Esophagus squamous epithelium (tissue), 5 donors: Measurements from ENCODE around the gene SNX24. TPM values are rescaled to one million over a fixed set of nuclear protein-coding genes. Genes with fewer than 3 reads are reported as not detected.

Experiments used
- DNase-seq: peaks from one replicate; lab custom pipeline; 2025; lab: John Stamatoyannopoulos, UW
- H3K27ac ChIP-seq, 4 donors: fragments of 200-600 bp; sonication (generic); one replicate each; pipeline ENCODE4 v1.5.1; 2016 to 2019; ENCODE audit warnings: mild to moderate bottlenecking in 1 of 4
- H3K27me3 ChIP-seq, 4 donors: fragments of 200-600 bp; sonication (generic); 1 replicate in 3 of 4; 2 replicates in 1 of 4; pipeline versions ENCODE4 v1.5.1 to v1.6.0; 2017 to 2021; ENCODE audit warnings: antibody characterized with exemption in 1 of 4
- H3K36me3 ChIP-seq, 3 donors: fragments of 200-600 bp; sonication (generic); one replicate each; pipeline ENCODE4 v1.5.1; 2016 to 2019
- H3K4me1 ChIP-seq, 3 donors: fragments of 200-600 bp; sonication (generic); one replicate each; pipeline ENCODE4 v1.5.1; 2017 to 2019
- H3K4me3 ChIP-seq, 4 donors: fragments of 200-600 bp; sonication (generic); 1 replicate in 3 of 4; 2 replicates in 1 of 4; pipeline ENCODE4 v1.5.1; 2016 to 2019; ENCODE audit warnings: mild to moderate bottlenecking in 2 of 4, moderate library complexity in 1 of 4
- H3K9me3 ChIP-seq, 3 donors: fragments of 200-600 bp; sonication (generic); one replicate each; pipeline ENCODE4 v1.5.1; 2016 to 2019
- CTCF ChIP-seq, 6 experiments: fragments of 450-650 bp in 4 of 6; fragments of 200-600 bp in 2 of 6; sonication (generic) in 2 of 6; IDR thresholded peaks; one replicate each; pipeline ENCODE4 v1.5.1; 2016 to 2019; ENCODE audit warnings: antibody characterized with exemption in 6 of 6, mild to moderate bottlenecking in 4 of 6, moderate library complexity in 4 of 6
- POLR2A ChIP-seq, 4 donors: fragments of 450-650 bp; IDR thresholded peaks; one replicate each; pipeline ENCODE4 v1.6.1; 2017; ENCODE audit warnings: antibody characterized with exemption in 4 of 4, mild to moderate bottlenecking in 4 of 4, moderate library complexity in 3 of 4
- WGBS, 2 donors: methylation state at CpG; one replicate each; pipeline ENCODE4 v1.1.5; 2018; 5-methylcytosine and 5-hydroxymethylcytosine counted together
- intact Hi-C: fragments of 100-400 bp; cut with DNase I; formaldehyde crosslinking; loops from one replicate; pipeline ENCODE4 v1.15.0; 2022
- total RNA-seq, 4 donors: library from RNA; depleted of rRNA; stranded (reverse); fragments of >200 nt; gene quantifications; one replicate each; pipeline ENCODE4 v1.1.0, GENCODE V29; 2016
- donor health status: DM: yes; HTN: yes; CAD: no.

SNX24 gene, protein sequence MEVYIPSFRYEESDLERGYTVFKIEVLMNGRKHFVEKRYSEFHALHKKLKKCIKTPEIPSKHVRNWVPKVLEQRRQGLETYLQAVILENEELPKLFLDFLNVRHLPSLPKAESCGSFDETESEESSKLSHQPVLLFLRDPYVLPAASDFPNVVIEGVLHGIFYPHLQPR
- 10 to 100 TPM; 24.4 to 35.3 (median 28.6) TPM for total RNA-seq

GRCh38 chr5:122845229-122846050, at the start of gene SNX24:
SNX24 (plus strand) TSS chr5:122845613; CDS start chr5:122845634, 21 bp downstream.
- no peaks in the 10 kb centered on the region for H3K27me3 ChIP-seq
- DNase-seq, result peak; percentile 26
- TF ChIP-seq CTCF (IDR thresholded peaks at IDR 0.05), result no peak
- peak in 2 of 4 donors; percentile 10 to 56 for TF ChIP-seq POLR2A (IDR thresholded peaks at IDR 0.05)
- intact Hi-C loops, result no loop called here
- no peaks in the 10 kb centered on the region for H3K36me3 ChIP-seq
- no peaks in the 10 kb centered on the region for H3K9me3 ChIP-seq
- peak within 1 kb of the TSS; percentile 80 to 97 (median 86) for H3K4me3 ChIP-seq
- H3K27ac ChIP-seq, result peak within 1 kb of the TSS; percentile 95 to 99 (median 96)
- WGBS, 2 donors, result 0% methylated on average over 5 to 35 of the region's 92 CpGs
- peaks cover 0 to 51% (median 0%) of the 10 kb centered on the region in 3 donors for H3K4me1 ChIP-seq

DNA sequence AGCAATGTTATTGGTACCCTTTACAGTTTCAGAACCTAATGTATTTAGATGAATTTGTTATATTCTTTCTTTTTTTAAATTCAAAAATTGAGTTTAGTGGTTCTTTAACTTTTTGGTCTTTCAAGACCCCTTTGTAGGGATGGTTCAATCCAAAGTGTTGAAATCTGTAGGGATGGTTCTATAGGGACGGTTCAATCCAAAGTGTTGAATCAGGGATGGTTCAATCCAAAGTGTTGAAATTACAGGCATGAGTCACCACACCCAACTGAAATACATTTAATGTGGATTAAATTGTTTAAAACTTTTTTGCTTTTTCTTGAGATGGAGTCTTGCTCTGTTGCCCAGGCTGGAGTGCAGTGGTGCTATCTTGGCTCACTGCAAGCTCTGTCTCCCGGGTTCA, 39.9 kb upstream of the SNX24 start:
- 73 to 93% methylated on average over 2 of the region's 2 CpGs for WGBS, 2 donors
- H3K27me3 ChIP-seq, result no peaks in the 10 kb centered on the region
- H3K4me1 ChIP-seq, result no peaks in the 10 kb centered on the region
- intact Hi-C loops, result no loop called here
- H3K9me3 ChIP-seq, result no peaks in the 10 kb centered on the region
- no peak overlapping the region for H3K27ac ChIP-seq
- no peak for TF ChIP-seq CTCF (IDR thresholded peaks at IDR 0.05)
- no peak for TF ChIP-seq POLR2A (IDR thresholded peaks at IDR 0.05)
- no peak for DNase-seq
- peaks cover 0 to 86% (median 4%) of the 10 kb centered on the region in 3 donors for H3K36me3 ChIP-seq
- no peak overlapping the region for H3K4me3 ChIP-seq

- TF ChIP-seq CTCF (IDR thresholded peaks at IDR 0.05) (no peak), POLR2A (IDR thresholded peaks at IDR 0.05) (no peak)
- Histone ChIP-seq H3K4me3 (no peak overlapping the region), H3K27ac (no peak overlapping the region), H3K36me3 (peaks cover 0 to 51% (median 0%) of the 10 kb centered on the region in 3 donors), H3K4me1 (no peaks in the 10 kb centered on the region), H3K9me3 (no peaks in the 10 kb centered on the region), H3K27me3 (no peaks in the 10 kb centered on the region)
- DNase-seq, result no peak
- intact Hi-C loops, result no loop called here
- 81 to 82% methylated on average over 2 of the region's 2 CpGs for WGBS, 2 donors
Observed at GRCh38 chr5:122810405-122810804, 35.0 kb upstream of the SNX24 start.

DNA sequence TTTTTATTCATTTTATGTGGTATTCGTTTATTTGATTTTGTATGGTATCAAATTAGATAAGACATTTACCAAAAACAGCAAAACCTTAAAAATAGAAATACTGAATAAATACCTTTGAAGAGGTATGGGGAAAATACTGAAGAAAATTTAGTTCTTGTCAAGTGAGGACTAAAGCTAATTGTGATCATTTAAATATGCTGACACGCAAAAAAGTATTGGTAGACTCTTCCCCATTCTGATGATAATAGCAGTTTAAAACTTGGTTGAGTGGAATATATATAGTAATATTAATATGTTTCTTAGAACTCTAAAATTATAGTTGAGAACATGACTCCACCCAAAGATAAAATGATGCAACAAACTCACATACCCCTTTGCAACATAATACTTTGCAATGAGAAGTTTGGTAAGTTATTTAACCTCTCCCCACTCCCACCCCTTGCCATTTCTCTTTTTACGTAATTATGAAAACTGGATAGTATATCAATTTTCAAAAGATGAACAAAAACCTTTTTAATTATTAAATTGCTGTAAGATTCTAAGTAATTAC, 30.1 kb upstream of the SNX24 start:
- intact Hi-C loops, result no loop called here
- H3K4me1 ChIP-seq, result no peaks in the 10 kb centered on the region
- 92 to 94% methylated on average over 3 of the region's 3 CpGs for WGBS, 2 donors

More for the DNA sequence above, 30.1 kb upstream of the SNX24 start:
- H3K27me3 ChIP-seq, result no peaks in the 10 kb centered on the region
- H3K4me3 ChIP-seq, result no peak overlapping the region
- H3K27ac ChIP-seq, result no peak overlapping the region
- no peak for DNase-seq
- TF ChIP-seq POLR2A (IDR thresholded peaks at IDR 0.05), result no peak
- TF ChIP-seq CTCF (IDR thresholded peaks at IDR 0.05), result no peak
- no peaks in the 10 kb centered on the region for H3K9me3 ChIP-seq
- H3K36me3 ChIP-seq, result peaks cover 0 to 45% (median 0%) of the 10 kb centered on the region in 3 donors
